ENCODE data around the gene PMPCA. TPM values are rescaled to one million over a fixed set of nuclear protein-coding genes. Genes with fewer than 3 reads are reported as not detected.
A peak's percentile ranks its signal among the peaks of the same experiment; 100 is the strongest.

PMPCA gene
- total and polyA plus RNA-seq, 2 of the 13 experiments (the other 11 are each of a cell fraction or from before 2014, with no cell fraction given) = 70.2 to 88.4 TPM

DNA sequence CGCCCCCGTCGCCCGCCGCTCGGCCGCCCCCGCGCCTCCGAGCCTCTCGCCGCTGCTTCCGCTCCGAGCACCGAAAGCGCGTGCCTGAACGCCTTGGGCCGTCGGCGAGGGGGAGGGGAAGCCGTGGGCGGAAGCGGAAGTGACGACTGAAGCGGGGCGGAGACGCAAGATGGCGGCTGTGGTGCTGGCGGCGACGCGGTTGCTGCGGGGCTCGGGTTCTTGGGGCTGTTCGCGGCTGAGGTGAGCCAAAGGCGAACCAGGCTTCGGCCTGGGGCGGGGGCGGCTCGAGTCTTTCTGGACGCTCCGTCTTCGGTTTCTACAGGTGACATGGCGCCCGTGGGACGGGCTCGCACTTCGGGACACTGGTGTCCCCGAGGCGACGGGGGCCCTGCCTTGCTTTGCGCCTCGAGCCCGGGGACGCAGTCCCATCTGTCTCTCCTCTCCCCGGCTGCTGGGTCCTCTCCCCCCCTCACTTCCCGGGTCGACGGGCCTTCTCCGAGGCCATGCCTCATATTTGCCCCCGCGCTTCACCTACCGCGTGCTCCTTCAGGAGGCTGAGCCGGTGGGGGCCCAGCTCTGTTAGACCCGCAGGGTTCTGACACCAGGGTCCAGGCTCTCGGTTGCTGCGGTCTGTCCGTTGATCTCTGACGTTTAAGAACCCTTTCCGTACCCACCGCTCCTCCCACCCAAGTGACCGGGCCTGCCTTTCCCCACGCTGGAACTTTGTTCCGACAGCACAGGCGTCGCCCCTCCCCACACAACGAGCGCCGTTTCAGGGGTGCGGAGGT is at the start of gene PMPCA, which contains the start of gene ENTR1 (continued):
- TF ChIP-seq, protein P1, sequence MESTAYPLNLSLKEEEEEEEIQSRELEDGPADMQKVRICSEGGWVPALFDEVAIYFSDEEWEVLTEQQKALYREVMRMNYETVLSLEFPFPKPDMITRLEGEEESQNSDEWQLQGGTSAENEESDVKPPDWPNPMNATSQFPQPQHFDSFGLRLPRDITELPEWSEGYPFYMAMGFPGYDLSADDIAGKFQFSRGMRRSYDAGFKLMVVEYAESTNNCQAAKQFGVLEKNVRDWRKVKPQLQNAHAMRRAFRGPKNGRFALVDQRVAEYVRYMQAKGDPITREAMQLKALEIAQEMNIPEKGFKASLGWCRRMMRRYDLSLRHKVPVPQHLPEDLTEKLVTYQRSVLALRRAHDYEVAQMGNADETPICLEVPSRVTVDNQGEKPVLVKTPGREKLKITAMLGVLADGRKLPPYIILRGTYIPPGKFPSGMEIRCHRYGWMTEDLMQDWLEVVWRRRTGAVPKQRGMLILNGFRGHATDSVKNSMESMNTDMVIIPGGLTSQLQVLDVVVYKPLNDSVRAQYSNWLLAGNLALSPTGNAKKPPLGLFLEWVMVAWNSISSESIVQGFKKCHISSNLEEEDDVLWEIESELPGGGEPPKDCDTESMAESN (CRISPR knock-in tag; conservative IDR thresholded peaks at IDR 0.05) = peak; percentile 92
- TF ChIP-seq JUNB (CRISPR knock-in tag; IDR thresholded peaks at IDR 0.05; ENCODE audit: borderline replicate concordance) (no peak), REPIN1 (CRISPR knock-in tag; IDR thresholded peaks at IDR 0.05; ENCODE audit: borderline replicate concordance, low read depth) (no peak; the same call in 1 of the 2 replicates), ZNF180 (CRISPR knock-in tag; IDR thresholded peaks at IDR 0.05; ENCODE audit: borderline replicate concordance, low read depth) (no peak), NBN (conservative IDR thresholded peaks at IDR 0.05) (no peak), ZNF589 (CRISPR knock-in tag; conservative IDR thresholded peaks at IDR 0.05) (peak; percentile 84), ZNF782 (CRISPR knock-in tag; IDR thresholded peaks at IDR 0.05; ENCODE audit: borderline replicate concordance) (peak; percentile 33; the same call in 1 of the 2 replicates), ZBTB20 (CRISPR knock-in tag; IDR thresholded peaks at IDR 0.05; ENCODE audit: borderline replicate concordance, low read depth) (no peak), SIX4 (CRISPR knock-in tag; IDR thresholded peaks at IDR 0.05) (0 out of 2 replicates have a peak, but pooled peaks have one; percentile 29), PCBP2 (optimal IDR thresholded peaks at IDR 0.05; ENCODE audit: low read depth, low read length, poor library complexity, severe bottlenecking) (no peak), CBFB (CRISPR knock-in tag; IDR thresholded peaks at IDR 0.05) (peak; percentile 90), ESRRA (CRISPR knock-in tag; IDR thresholded peaks at IDR 0.05; ENCODE audit: low read depth) (0 out of 2 replicates have a peak, but pooled peaks have one; percentile 16), NAIF1 (CRISPR knock-in tag; IDR thresholded peaks at IDR 0.05; ENCODE audit: borderline replicate concordance) (no peak), ZEB1 (IDR thresholded peaks at IDR 0.05; ENCODE audit: insufficient replicate concordance, low read depth) (no peak), PHF5A (CRISPR knock-in tag; IDR thresholded peaks at IDR 0.05; ENCODE audit: low read depth, unreplicated experiment) (peak; percentile 69), EP300 (IDR thresholded peaks at IDR 0.05; ENCODE audit: low read depth in 2 of 2, low read length in 2 of 2) (no peak; a peak in 1 of 4 replicates), EP300 (CRISPR knock-in tag; IDR thresholded peaks at IDR 0.05; ENCODE audit: borderline replicate concordance) (no peak), RBFOX2 (IDR thresholded peaks at IDR 0.05; ENCODE audit: low read depth, low read length) (peak; percentile 96)
- TF ChIP-seq, protein P2, sequence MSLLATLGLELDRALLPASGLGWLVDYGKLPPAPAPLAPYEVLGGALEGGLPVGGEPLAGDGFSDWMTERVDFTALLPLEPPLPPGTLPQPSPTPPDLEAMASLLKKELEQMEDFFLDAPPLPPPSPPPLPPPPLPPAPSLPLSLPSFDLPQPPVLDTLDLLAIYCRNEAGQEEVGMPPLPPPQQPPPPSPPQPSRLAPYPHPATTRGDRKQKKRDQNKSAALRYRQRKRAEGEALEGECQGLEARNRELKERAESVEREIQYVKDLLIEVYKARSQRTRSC (CRISPR knock-in tag; IDR thresholded peaks at IDR 0.05; ENCODE audit: low read depth) = no peak
- TF ChIP-seq, protein P3, sequence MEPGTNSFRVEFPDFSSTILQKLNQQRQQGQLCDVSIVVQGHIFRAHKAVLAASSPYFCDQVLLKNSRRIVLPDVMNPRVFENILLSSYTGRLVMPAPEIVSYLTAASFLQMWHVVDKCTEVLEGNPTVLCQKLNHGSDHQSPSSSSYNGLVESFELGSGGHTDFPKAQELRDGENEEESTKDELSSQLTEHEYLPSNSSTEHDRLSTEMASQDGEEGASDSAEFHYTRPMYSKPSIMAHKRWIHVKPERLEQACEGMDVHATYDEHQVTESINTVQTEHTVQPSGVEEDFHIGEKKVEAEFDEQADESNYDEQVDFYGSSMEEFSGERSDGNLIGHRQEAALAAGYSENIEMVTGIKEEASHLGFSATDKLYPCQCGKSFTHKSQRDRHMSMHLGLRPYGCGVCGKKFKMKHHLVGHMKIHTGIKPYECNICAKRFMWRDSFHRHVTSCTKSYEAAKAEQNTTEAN (CRISPR knock-in tag; conservative IDR thresholded peaks at IDR 0.05) = no peak
- TF ChIP-seq, protein P4, sequence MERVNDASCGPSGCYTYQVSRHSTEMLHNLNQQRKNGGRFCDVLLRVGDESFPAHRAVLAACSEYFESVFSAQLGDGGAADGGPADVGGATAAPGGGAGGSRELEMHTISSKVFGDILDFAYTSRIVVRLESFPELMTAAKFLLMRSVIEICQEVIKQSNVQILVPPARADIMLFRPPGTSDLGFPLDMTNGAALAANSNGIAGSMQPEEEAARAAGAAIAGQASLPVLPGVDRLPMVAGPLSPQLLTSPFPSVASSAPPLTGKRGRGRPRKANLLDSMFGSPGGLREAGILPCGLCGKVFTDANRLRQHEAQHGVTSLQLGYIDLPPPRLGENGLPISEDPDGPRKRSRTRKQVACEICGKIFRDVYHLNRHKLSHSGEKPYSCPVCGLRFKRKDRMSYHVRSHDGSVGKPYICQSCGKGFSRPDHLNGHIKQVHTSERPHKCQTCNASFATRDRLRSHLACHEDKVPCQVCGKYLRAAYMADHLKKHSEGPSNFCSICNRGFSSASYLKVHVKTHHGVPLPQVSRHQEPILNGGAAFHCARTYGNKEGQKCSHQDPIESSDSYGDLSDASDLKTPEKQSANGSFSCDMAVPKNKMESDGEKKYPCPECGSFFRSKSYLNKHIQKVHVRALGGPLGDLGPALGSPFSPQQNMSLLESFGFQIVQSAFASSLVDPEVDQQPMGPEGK (CRISPR knock-in tag; IDR thresholded peaks at IDR 0.05) = peak; percentile 75
- TF ChIP-seq, protein P5, sequence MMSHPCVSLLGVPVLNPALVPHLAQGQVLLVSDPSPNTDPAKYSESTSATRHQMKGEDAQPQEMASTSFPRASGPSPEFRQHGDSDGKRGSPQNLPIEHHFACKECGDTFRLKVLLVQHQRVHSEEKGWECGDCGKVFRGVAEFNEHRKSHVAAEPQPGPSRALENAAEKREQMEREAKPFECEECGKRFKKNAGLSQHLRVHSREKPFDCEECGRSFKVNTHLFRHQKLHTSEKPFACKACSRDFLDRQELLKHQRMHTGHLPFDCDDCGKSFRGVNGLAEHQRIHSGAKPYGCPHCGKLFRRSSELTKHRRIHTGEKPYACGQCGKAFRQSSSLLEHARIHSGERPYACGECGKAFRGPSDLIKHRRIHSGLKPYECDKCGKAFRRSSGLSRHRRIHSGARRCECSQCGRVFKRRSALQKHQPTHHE (CRISPR knock-in tag; IDR thresholded peaks at IDR 0.05; ENCODE audit: borderline replicate concordance) = no peak

Measured in HepG2 (cell line).